AG08396 (cell line): ENCODE results near the gene MROH2B.

Source experiments
- DNase-seq: peaks from one replicate; pipeline ENCODE4 v3.0.0; 2012; ENCODE audit warnings: low spot score, mixed read lengths

Gene MROH2B

DNA sequence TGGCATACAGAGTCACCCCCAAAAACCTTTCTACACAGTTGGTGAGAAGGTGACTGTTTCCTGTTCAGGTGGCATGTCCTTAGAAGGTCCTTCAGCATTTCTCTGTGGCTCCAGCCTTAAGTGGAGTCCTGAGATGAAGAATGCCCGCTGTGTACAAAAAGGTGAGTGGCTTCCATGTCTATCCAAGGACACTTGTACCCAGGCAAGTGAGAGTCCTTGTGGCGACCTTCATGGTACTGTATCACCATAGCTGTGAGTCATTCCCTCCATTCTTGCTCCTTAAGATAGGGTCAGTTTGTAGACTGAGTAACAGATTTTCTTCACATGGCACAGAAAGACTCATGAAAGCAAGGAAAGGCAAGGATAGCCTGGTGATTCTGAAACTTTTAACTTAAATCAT, 98.7 kb downstream of the MROH2B start:
- DNase-seq = no peak

DNA sequence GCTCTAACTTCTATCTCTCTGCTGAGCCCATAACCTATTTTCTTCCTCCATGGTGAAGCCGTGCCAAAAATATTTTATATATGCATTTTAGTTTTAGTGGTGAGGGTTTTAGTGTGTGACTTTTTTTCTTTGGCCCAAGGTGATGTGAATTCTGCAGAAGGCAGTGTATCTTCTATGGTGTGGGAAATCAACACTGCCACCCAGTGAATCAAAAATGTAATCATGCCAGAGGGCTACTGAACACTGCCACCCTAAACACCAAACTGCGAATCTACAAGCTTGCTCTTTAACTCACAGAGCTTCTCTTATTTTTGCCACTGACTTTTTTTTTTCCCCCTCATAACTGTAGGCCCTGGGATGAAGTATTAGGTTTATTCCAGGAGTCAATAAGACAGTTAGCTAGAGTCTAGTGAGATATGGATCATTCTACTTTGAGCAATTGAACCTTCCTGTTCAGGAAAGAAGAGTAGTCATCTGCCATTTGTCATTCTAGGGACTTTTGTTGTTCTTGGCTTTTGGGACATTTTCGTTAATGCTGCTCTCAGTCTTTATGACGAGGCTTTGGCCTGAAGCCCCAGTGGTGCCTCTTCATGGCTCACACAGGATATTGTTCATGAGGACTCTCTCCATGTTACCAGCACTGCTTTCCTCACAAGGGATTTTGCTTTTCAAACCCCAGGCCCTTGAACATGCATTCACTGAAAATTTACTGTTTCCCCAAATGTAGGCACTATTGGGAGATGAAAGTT, 108.8 kb downstream of the MROH2B start:
- DNase-seq = no peak

DNA sequence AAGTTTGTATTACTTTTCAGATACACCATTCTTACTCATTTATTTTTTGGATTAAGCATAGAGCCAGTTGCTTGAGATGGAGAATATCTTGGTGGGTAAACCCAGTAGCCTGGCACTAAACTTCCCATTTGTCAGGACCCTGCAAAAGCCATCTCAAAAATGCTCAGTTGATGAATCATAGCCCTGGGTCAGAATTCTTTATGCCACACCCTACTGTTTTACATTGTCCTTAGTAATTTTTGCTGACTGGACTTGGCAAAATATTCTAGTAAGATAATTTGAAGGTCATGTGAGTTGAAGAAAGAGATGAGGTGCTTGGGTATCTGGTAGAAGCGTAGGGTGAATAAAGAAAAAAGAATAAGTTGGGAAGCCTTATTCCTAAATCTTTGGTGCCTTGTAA, 111.1 kb downstream of the MROH2B start:
- DNase-seq = no peak

GRCh38 chr5:40958811-40959210, 112.3 kb downstream of the MROH2B start:
- DNase-seq = no peak

DNA sequence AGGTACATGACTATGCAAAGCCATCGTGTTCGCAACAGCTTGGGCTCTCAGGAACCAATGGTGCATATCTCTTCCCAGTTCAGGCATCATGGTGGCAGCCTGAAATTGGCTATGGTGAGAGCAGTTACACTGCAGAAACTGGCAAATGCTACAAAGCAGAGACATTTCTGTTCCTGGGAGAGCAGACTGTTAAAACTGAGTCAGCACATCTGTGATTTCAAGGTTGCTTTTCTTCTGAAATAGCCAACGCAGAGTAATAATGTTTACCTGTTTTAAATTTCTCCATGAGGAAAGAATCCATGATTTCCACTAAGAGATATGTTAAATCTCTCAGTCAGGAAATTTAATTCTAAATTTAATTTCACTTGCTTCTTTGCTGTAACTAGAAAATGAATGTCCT, 114.1 kb downstream of the MROH2B start:
- DNase-seq = no peak

DNA sequence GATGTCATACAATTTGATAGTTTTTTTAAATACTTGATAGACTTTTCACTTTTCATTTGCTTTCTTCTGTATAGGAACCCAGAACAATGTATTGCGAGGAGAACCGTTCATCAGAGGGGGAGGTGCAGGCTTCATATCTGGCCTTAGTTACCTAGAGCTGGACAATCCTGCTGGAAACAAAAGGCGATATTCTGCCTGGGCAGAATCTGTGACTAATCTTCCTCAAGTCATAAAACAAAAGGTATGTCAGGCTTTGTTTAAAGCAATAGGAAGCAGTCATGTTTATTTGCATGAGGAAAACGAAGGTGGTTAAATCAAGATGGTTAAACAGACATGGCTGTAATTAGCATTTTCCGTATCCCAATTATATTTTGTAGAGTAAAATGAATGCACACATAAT, 115.8 kb downstream of the MROH2B start:
- DNase-seq = no peak
